A673 (cell line): ENCODE data around the gene AGBL4. TPM values are rescaled to one million over a fixed set of nuclear protein-coding genes. Genes with fewer than 3 reads are reported as not detected.

Experiments
- BruUV-seq: library from RNA; stranded (reverse); fragments of 400-500 nt; replicated peaks from 2 replicates; lab custom pipeline; 2021; lab: Mats Ljungman, UMichigan
- CTCF ChIA-PET: fragments of 300-600 bp; sonication (Branson Sonifier 250); formaldehyde crosslinking; loops from one replicate; lab custom pipeline; 2022; ENCODE audit warnings: antibody characterized with exemption; lab: Charles Lee
- POLR2A ChIA-PET: fragments of 300-600 bp; sonication (Branson Sonifier 250); formaldehyde crosslinking; loops from one replicate; lab custom pipeline; 2022; ENCODE audit warnings: antibody characterized with exemption; ENCODE audit not compliant: low non-redundant PET; lab: Charles Lee
- DNase-seq: peaks from one replicate; pipeline ENCODE4 v3.0.0-alpha.2; 2015; ENCODE audit warnings: low spot score
- H3K27ac ChIP-seq: fragments of 200-600 bp; sonication (generic); 2 replicates; pipeline ENCODE4 v1.5.1; 2016; ENCODE audit warnings: mixed run types, low read depth, mild to moderate bottlenecking, mixed read lengths, antibody characterized with exemption, low read length; ENCODE audit not compliant: poor library complexity, severe bottlenecking
- H3K27me3 ChIP-seq: fragments of 200-600 bp; sonication (generic); replicated peaks from 2 replicates; pipeline ENCODE4 v1.6.1; 2017; ENCODE audit warnings: mixed run types, low read depth, mild to moderate bottlenecking, mixed read lengths, antibody characterized with exemption, low read length; ENCODE audit not compliant: insufficient read depth, poor library complexity
- H3K36me3 ChIP-seq: fragments of 200-600 bp; sonication (generic); 2 replicates; pipeline ENCODE4 v1.6.1; 2016; ENCODE audit warnings: mixed run types, mild to moderate bottlenecking, mixed read lengths, antibody characterized with exemption, low read length; ENCODE audit not compliant: insufficient read depth, poor library complexity, severe bottlenecking
- H3K4me1 ChIP-seq: fragments of 200-600 bp; sonication (generic); 2 replicates; pipeline ENCODE4 v1.6.1; 2017; ENCODE audit warnings: mixed run types, mild to moderate bottlenecking, mixed read lengths, antibody characterized with exemption, low read length; ENCODE audit not compliant: insufficient read depth, poor library complexity, severe bottlenecking
- H3K4me3 ChIP-seq: fragments of 200-600 bp; sonication (generic); 2 replicates; pipeline ENCODE4 v1.5.1; 2016; ENCODE audit warnings: low read depth, mixed run types, mild to moderate bottlenecking, mixed read lengths, low read length; ENCODE audit not compliant: poor library complexity, severe bottlenecking
- H3K9me3 ChIP-seq: fragments of 200-600 bp; sonication (generic); 2 replicates; pipeline ENCODE4 v1.6.1; 2016; ENCODE audit warnings: mixed run types, low read depth, mild to moderate bottlenecking, mixed read lengths, antibody characterized with exemption, low read length; ENCODE audit not compliant: poor library complexity, severe bottlenecking
- EZH2 ChIP-seq: fragments of 200-600 bp; sonication (generic); IDR thresholded peaks from 2 replicates; pipeline ENCODE4 v1.6.1; 2017; ENCODE audit warnings: borderline replicate concordance, low read depth, mild to moderate bottlenecking, mixed read lengths, antibody characterized with exemption, low read length; ENCODE audit not compliant: poor library complexity, severe bottlenecking
- intact Hi-C: fragments of 100-400 bp; cut with micrococcal nuclease; formaldehyde crosslinking; loops from one replicate; pipeline ENCODE4 v1.10.0; 2022; ENCODE audit not compliant: unreplicated experiment
- total RNA-seq: library from RNA; stranded (reverse); gene quantifications from 2 replicates; pipeline ENCODE4 v1.2.3, GENCODE V29; 2021
- TF ChIP-seq, protein P1 (sequence below): fragments of 300-800, 200-600 bp; sonication (generic); conservative IDR thresholded peaks from 2 replicates; pipeline ENCODE4 v1.5.1; 2017; ENCODE audit warnings: low read depth, mild to moderate bottlenecking, antibody characterized with exemption, low read length, moderate library complexity, mixed read lengths

The AGBL4 gene
- total RNA-seq, 1 experiment from 2014 or later, result 0.32 TPM

- intact Hi-C loops, result no loop called here
- Histone ChIP-seq H3K27me3 (no peaks in the 10 kb centered on the region), H3K36me3 (no peaks in the 10 kb centered on the region), H3K27ac (no peak overlapping the region), H3K4me3 (no peak overlapping the region), H3K9me3 (no peaks in the 10 kb centered on the region), H3K4me1 (no peaks in the 10 kb centered on the region)
- no TSS peak for BruUV-seq
- no peak for DNase-seq
- TF ChIP-seq, protein P1, sequence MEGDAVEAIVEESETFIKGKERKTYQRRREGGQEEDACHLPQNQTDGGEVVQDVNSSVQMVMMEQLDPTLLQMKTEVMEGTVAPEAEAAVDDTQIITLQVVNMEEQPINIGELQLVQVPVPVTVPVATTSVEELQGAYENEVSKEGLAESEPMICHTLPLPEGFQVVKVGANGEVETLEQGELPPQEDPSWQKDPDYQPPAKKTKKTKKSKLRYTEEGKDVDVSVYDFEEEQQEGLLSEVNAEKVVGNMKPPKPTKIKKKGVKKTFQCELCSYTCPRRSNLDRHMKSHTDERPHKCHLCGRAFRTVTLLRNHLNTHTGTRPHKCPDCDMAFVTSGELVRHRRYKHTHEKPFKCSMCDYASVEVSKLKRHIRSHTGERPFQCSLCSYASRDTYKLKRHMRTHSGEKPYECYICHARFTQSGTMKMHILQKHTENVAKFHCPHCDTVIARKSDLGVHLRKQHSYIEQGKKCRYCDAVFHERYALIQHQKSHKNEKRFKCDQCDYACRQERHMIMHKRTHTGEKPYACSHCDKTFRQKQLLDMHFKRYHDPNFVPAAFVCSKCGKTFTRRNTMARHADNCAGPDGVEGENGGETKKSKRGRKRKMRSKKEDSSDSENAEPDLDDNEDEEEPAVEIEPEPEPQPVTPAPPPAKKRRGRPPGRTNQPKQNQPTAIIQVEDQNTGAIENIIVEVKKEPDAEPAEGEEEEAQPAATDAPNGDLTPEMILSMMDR, result no peak
- ChIA-PET CTCF (no interaction called here), POLR2A (no interaction called here)
These were observed 1083.9 kb downstream of the AGBL4 start for GRCh38 chr1:48939828-48940227.

DNA sequence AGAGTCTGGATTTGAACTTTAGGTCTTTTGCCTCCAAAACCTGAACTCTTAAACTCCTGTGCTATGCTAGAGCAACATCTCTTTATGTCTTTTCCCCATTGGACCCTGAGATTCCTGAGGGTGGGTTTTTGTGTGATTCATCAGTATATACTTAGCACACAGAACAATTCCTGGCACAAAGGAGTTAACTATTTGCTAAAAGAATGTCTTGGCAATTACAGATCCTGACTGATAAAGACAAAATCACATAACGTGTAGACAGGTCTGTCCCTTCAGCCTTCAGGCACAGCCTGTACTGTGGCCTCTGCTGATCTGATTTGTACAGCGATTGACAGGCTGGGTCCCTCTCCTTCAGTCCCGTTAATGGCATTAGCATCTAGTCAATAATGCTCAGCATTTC, 1084.7 kb downstream of the AGBL4 start:
- no peak for DNase-seq
- no TSS peak for BruUV-seq
- ChIA-PET CTCF (no interaction called here), POLR2A (no interaction called here)
- Histone ChIP-seq H3K4me1 (no peaks in the 10 kb centered on the region), H3K27ac (no peak overlapping the region), H3K27me3 (no peaks in the 10 kb centered on the region), H3K4me3 (no peak overlapping the region), H3K36me3 (no peaks in the 10 kb centered on the region), H3K9me3 (no peaks in the 10 kb centered on the region)
- intact Hi-C loops, result no loop called here
- TF ChIP-seq EZH2, result no peak
- TF ChIP-seq, protein P1, result no peak

DNA sequence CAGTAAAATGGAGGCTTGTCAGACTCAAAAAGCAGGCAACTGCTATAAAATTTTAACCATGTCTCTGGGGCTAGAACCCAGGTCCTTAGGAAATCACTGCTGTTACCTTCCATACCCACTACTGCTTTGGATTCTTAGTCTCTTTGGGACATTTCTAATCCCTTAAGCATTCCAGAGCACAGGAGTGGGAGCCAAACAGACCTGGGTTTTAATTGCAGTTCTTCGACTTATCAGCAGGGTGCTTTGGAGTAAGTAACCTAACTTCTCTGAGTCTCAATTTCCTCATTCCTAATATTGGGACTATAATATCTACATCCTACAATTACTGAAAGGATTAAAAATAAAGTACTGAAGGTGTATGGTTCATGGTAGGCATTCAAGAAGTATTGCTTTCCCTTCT, 1086.0 kb downstream of the AGBL4 start:
- H3K9me3 ChIP-seq, result no peaks in the 10 kb centered on the region
- TF ChIP-seq, protein P1, result no peak; the same call in 1 of the 2 replicates
- no peak for TF ChIP-seq EZH2
- H3K36me3 ChIP-seq, result no peaks in the 10 kb centered on the region
- no TSS peak for BruUV-seq
- ChIA-PET CTCF (no interaction called here), POLR2A (no interaction called here)
- H3K4me3 ChIP-seq, result no peak overlapping the region
- H3K27ac ChIP-seq, result no peak overlapping the region
- no peak for DNase-seq
- H3K27me3 ChIP-seq, result no peaks in the 10 kb centered on the region
- intact Hi-C loops, result no loop called here
- no peaks in the 10 kb centered on the region for H3K4me1 ChIP-seq
